DMS53 (cell line): ENCODE results near the gene TMEM109.

Experiments used
- DNase-seq: peaks from one replicate; lab custom pipeline; 2025; lab: John Stamatoyannopoulos, UW

TMEM109 gene

DNA sequence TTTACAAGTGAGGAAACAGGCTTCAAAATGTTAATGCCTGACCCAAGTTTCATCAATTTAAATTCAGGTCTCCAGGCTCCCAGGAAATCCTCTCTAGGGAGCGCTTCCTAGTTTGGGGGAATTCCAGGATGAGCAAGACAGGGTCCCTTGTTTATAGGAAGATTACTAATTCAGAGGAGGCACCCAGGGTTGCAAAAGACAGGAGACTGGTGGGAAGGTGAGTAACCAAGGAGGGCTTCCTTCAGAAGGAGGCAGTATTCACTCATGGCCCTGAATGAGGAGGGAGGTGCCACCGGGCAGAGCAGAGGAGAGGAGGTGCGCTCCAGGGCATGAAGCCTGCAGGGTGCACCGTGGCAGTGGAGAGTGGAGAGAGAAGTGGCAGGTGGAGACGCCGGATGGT lies 11.9 kb downstream of the TMEM109 start:
- DNase-seq, result peak; percentile 57

DNA sequence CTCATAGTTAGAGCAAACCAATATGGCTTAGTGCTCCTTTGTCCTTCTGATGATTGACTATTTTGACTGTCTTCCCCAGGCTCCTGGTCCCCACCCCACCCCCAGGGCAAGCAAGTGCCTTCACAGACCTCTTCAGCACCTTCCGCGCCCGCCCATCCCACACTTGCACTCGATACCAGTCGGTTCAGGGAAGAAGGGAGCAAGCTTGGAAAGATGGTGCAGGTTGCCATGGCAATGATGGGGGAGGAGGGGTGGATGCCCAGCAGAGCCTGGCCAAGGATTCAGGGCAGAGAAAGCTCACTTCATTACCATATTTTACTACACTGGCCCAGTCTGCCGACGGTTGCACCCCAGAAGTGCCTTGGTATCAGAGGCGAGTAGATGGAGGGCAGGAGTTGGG lies 12.5 kb downstream of the TMEM109 start:
- peak; percentile 21 for DNase-seq

DNA sequence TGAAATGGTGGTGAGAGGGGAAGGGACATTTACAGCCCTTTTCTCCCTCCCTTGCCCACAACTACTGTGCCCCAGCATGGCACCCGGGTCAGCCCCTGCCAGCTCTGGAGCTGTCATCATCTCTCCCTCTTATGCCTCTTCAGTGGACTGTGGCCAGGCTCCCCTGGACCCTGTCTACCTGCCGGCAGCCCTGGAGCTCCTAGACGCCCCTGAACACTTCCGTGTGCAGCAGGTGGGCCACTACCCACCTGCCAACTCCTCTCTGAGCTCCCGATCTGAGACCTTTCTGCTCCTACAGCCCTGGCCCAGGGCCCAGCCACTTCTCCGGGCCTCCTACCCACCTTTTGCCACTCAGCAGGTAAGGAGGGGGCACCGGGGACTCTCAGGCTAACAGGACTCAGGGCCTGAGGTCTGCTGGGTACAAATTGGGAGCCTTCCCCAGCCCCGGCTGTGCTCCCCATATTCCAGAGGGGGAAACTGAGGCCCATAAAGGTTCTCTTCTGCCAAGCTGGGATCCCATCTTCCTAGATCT lies 13.2 kb downstream of the TMEM109 start:
- DNase-seq, result no peak

DNA sequence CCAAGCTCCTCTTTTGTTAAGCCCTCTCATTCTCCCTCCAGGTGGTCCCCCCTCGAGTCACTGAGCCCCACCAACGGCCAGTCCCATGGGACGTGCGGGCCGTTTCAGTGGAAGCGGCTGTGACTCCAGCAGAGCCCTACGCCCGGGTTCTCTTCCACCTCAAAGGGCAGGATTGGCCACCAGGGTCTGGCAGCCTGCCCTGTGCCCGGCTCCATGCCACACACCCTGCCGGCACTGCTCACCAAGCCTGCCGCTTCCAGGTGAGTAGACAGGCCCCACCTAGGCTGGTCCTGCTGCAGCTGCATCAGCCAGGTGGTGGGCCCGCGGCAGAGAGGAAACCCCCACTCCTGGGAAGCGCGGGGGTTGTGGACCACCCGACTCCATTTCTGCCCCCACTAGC lies 13.6 kb downstream of the TMEM109 start:
- no peak for DNase-seq

DNA sequence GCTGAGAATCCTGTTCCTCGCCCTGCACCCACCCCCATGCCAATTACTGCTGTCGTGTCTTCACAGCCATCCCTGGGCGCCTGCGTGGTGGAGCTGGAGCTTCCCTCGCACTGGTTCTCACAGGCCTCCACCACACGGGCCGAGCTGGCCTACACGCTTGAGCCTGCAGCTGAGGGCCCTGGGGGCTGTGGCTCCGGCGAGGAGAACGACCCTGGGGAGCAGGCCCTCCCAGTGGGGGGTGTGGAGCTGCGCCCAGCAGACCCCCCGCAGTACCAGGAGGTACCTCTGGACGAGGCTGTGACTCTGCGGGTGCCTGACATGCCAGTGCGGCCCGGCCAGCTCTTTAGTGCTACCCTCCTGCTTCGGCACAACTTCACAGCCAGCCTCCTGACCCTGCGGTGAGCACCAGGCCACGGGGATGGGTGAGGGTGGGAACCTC lies 14.6 kb downstream of the TMEM109 start:
- no peak for DNase-seq

DNA sequence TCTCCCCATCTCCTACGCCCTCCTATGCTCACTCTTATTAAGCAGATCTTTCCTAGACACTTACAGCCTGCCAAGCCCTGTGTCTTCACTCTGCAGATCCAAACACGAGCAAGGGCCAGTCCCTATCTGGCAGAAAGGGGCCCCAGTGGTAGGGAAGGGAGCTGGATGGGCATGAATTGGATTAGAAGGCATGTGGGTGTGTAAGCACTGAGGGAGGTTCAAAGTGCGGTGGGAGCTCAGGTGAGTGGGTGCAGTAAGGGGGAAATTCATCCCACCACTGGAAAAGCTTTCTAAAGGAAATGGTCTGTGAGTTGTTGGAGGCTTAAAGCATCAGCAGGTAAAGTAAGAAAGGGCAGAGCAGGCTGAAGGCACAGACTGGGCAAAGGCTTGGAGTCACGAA lies 15.8 kb downstream of the TMEM109 start:
- DNase-seq, result no peak

DNA sequence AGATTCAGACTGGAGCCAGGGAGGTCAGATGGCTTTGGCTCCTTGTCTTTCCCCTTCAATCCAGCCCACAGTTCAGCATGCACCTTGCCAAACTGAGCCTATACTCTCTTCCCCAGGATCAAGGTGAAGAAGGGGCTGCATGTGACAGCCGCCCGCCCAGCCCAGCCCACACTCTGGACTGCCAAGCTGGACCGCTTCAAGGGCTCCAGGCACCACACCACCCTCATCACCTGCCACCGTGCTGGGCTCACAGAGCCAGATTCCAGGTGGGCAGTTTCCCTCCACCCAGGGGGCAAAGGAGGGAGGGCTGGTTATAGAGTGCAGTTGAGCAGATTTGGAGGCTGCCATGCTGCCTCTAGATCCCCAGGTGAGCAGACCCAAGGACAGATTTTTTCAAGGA lies 16.4 kb downstream of the TMEM109 start:
- no peak for DNase-seq

DNA sequence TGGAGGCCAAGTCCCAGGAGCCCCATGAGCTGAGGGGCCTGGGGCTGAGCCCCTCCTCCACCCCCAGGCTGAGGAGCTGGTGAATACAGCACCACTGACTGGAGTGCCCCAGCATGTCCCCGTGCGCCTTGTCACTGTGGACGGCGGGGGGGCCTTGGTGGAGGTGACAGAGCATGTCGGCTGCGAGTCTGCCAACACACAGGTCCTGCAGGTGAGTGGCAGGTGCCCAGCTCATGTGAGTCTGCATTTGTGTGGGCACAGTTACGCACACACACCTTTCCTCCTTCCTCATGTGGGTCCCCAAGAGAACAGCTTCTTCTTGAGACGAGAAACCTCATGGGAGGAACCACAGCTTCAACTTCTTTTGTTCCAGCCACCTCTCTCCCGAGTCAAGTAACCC lies 18.0 kb downstream of the TMEM109 start:
- DNase-seq, result no peak

DNA sequence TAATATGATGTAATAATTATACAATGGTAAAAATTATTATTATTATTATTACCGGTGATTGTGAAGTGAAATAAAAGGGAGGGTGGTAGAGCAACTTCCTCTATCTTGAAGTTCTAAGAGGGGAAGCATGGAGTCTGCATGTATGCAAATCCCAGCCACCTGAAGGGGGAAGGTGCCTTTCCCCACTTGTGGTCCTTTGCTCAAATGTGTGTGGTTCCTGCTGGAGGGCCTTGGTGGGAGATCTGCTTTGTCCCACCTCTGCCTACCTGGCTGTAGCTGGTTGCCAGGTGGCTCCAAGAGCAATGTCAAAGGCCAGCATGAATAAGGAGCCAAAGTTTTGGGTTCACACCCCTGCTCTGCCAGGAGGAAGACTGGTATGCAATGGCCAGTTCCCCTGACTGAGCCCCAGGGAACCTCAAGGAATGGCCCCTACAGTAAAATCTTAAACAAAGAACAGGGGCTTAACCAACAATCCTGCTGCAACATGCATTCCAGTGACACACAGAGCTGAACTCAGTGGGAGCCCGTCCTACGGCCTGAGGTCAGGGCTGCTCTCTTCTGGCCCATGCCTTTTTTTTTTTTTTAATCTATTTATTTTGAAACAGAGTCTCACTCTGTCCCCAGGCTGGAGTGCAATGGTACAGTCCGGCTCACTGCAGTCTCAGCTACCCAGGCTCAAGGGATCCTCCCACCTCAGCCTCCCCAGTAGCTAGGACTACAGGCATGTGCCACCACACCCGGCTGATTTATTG lies 18.8 kb downstream of the TMEM109 start:
- DNase-seq, result no peak

DNA sequence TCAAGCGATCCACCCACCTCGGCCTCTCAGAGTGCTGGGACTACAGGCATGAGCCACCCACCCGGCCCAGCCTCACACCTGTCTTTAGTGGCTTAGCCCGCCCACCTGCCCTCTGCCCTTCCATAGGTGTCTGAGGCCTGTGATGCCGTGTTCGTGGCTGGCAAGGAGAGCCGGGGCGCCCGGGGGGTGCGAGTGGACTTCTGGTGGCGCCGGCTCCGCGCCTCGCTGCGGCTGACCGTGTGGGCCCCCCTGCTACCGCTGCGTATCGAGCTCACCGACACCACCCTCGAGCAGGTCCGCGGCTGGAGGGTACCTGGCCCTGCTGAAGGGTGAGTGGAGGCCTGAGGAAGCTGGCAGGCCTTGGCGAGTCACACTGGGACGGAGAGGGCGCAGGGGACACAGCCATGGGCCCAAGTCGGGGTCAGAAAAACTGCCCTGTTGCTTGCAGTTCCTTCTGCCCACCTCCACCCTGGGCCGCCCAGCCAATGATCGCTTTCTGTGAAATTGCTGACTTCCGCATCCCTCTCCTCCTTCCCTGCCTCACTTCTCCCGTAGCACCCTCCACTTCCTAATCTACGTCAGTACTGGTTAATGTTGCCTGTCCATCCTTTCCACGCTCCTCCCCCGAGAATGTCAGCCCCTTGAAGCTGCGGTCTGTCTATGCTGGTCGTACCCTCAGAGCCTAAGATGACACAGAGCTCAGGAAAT lies 19.6 kb downstream of the TMEM109 start:
- DNase-seq, result no peak

DNA sequence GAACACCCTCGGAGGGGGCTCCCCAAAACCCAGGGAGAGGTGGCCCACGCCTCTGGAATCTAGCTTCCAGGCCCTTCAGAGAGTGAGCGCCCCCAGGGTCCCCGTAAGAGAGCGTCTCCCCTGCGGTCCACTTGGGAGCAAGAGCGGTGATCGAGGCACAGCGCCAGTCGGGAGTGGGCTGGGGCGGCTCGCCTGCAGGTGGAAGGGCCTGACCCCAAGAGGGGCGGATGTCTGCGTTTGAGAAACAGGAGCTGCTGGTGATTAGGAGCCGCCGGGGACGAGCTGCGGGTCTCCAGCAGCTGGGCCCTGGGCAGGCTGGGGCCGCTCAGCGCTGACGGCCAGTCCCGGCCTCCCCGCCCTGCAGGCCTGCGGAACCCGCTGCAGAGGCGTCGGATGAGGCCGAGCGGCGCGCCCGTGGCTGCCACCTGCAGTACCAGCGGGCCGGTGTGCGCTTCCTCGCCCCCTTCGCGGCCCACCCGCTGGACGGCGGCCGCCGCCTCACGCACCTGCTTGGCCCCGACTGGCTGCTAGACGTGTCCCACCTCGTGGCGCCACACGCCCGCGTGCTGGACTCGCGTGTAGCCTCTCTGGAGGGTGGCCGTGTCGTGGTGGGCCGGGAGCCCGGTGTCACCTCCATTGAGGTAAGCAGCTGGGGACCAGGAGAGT lies 20.3 kb downstream of the TMEM109 start:
- no peak for DNase-seq

DNA sequence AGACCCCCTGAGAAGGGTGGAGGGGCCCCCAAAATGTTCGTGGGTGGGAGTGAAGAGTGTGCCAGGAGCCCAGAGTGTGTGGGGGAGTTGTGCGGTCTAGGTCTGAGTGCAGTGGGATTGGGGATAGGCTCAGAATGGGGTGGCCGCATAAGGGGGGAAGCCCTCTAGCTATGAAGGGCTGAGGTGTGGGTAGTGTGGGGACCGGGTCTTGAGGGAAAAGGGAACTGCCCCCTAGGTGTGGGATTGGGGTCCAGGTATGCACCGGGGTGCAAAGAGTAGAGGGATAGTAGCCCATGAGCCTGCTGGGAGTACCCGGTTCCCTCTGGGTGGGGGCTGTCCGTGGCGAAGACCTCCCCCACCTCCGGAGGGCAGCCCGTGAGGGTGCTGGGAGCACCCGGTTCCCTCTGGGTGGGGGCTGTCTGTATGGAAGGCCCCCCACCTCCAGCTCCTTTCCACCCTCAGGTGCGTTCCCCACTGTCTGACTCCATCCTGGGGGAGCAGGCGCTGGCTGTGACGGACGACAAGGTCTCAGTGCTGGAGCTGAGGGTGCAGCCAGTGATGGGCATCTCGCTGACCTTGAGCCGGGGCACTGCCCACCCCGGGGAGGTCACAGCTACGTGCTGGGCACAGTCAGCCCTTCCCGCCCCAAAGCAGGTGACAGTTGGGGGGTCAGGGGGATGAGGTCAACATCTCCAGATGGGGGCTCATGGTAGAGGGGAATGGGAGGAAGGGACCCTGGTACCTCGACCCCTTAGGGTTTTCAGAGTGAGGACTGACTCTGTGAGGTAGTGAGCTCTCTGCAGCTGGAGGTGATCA lies 21.0 kb downstream of the TMEM109 start:
- no peak for DNase-seq

DNA sequence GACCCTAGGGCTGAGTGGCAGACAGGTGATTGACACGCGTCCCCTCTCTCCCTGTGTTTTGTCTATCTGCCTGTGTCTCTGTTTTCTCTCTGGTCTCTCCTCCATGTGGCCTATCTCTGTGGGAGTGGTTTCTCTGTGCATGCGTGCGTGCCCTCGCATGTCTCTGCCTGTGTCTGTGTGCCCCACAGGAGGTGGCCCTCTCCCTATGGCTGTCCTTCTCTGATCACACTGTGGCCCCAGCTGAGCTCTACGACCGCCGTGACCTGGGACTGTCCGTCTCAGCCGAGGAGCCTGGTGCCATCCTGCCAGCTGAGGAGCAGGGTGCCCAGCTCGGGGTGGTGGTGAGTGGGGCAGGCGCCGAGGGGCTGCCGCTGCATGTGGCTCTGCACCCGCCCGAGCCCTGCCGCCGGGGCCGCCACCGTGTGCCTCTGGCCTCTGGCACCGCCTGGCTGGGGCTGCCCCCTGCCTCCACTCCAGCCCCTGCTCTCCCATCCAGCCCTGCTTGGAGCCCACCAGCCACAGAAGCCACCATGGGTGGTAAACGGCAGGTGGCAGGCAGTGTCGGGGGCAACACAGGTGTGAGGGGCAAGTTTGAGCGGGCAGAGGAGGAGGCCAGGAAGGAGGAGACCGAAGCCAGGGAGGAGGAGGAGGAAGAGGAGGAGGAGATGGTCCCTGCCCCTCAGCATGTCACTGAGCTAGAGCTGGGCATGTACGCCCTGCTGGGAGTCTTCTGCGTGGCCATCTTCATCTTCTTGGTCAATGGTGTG lies 21.9 kb downstream of the TMEM109 start:
- no peak for DNase-seq

DNA sequence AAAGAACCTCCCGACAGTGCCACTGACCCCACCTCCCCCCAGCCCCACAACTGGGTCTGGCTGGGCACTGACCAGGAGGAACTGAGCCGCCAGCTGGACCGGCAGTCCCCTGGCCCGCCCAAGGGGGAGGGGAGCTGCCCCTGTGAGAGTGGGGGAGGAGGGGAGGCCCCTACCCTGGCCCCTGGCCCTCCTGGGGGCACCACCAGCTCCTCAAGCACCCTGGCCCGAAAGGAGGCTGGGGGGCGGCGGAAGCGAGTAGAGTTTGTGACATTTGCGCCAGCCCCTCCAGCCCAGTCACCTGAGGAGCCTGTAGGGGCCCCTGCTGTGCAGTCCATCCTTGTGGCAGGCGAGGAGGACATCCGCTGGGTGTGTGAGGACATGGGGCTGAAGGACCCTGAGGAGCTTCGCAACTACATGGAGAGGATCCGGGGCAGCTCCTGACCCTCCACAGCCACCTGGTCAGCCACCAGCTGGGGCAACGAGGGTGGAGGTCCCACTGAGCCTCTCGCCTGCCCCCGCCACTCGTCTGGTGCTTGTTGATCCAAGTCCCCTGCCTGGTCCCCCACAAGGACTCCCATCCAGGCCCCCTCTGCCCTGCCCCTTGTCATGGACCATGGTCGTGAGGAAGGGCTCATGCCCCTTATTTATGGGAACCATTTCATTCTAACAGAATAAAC lies 22.6 kb downstream of the TMEM109 start:
- no peak for DNase-seq

DNA sequence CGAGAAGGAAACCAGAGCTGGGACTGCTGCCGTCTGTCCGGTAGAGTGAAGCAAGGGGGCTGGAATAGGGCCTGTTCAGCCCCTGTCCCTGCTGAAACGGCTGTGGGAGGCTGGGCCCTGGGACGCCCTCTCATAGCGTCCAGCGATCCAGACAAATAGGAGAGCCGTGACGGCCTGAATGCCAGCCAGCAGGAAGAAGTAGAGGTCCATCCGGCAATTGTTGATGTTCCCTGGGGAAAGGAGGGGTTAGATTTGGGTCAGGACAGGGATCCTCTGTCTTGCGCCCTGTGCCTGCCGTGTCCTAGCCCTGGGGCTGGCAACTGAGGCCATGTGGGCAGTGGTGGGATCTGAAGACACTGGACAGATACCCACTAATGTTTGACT lies 23.2 kb downstream of the TMEM109 start:
- no peak for DNase-seq

DNA sequence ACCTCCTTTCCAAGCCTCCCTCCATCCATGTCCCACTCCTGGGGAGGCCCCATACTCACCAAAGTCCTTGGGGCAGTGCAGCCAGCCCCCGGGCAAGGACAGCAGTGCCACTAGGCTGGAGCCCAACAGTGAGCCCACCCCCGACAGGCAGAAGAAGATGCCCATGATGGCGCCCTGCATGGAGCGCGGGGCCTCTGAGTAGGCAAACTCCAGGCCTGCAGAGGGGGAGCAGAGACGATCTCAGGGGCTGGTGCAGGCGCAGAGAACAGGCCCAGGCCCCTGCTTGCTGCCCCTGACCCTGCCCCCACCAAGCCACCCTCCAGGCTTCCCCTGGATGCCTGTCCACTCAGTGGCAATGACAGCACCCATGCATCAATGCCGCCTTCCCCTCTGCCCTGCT lies 23.9 kb downstream of the TMEM109 start:
- DNase-seq, result no peak

DNA sequence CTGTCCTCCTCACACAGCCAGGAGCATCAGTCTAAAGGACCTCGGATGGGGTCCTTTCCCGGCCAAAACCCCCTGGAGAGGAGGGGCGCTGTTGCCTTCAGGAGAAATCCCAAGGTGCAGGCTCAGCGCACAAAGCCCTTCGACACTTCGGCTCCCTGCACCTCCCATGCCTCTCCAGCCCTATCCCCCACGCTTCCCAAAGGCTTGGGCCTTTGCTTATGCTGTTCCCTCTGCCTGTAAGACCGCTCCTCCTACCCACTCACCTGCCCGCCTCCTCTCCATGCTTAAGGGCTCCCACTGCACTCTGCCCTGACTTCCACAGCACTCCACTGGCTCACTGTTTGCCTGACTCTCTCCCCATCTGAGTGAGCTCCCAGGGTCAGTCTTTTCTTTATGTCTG lies 24.5 kb downstream of the TMEM109 start:
- no peak for DNase-seq

DNA sequence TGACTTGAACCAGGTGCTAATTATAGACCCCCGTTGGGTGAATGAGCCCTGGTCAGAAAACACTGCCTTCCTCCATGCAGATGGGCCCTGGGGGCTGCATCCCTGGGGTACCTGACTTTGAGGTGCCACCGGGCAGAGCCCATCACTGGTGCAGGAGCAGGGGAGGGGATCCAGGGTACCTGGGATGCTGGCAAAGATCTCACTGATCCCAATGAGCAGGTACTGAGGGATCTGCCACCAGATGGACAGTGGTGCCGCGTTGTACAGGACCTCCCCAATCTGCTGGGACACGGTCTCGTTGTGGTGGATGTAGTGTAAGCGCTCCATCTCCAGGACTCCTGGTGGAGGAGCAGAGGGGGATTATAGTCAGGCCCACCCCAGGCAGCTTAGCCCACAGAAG lies 25.3 kb downstream of the TMEM109 start:
- no peak for DNase-seq

DNA sequence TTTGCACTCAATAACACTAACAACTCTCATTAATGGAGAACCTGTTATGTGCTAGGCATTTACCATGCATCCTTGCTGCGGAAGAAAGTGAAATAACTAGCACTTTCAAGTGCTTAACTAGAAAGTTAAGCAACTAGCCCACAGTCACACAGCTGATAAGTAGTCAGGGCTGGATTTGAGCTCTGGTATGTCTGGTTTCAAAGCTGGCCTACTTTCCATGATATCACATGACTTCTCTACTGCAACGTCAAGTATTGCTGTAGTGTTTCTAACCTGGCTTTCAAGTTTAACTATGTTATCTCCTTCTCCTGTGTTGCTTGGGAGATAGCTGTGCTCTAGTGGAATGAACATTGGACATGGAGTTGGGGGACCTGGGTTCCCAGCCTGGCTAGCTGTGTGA lies 25.9 kb downstream of the TMEM109 start:
- DNase-seq, result no peak

DNA sequence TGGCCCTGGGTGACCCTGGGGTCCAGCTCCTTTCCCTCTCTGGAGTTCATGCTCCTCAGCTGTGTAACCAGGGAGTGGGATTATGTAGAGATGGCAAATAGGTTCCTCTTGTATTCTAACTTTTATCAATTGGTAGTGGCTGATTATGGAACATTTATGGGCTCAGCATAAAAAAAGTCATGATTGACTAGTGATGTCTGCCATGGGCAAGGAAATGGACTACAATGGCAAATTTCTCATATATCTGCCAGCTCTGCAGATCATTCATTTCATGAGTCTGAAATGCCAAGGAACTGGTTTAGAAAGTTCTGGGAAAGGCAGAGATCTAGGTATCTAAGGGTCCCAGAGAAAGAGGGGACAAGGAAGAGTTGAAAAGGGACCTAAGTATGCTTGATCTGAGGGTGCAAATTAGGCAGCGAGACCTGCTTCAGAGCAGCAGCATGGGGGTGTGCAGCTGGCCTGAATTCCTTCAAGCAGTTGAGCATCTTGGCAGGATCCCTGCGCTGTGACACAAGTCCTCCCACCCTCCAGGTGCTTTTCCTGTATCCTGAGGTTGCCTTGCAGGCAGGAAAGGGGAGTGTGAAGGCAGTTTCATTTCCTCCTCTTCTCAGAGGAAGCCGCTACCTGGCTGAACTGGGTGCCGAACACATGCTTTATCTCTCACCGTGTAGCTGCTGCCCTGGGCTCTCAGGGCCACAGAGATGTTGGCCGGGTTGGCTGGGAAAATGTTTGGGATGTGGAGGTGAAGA lies 27.6 kb downstream of the TMEM109 start:
- no peak for DNase-seq
